NCI-H510A (cell line): Measurements from ENCODE around the gene SPECC1L.

Source experiments
- DNase-seq: peaks from one replicate; lab custom pipeline; 2025; lab: John Stamatoyannopoulos, UW

Gene SPECC1L

DNA sequence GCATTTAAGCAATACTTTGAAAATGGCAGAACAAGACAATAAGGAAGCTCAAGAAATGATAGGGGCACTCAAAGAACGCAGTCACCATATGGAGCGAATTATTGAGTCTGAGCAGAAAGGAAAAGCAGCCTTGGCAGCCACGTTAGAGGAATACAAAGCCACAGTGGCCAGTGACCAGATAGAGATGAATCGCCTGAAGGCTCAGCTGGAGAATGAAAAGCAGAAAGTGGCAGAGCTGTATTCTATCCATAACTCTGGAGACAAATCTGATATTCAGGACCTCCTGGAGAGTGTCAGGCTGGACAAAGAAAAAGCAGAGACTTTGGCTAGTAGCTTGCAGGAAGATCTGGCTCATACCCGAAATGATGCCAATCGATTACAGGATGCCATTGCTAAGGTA is 51.9 kb downstream of the SPECC1L start:
- DNase-seq = no peak

DNA sequence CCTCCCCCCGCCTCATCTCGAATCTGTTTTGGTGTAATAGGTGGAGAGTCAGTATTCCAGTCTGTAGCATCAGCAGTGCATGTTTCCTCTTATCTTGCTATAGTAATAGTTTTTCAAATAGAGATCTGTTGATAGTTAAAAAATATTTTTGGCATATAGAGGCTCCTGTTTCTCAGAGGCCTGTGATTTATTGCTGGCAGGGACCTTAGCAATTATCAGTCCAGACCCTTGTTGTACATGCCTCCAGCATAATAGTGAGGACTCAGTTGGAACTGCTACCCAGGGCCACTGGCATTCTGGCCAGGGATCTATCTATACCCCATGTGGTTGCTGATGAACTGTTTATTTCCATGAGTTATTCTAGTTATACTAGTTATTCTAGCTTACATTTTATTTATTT is 52.6 kb downstream of the SPECC1L start:
- no peak for DNase-seq

DNA sequence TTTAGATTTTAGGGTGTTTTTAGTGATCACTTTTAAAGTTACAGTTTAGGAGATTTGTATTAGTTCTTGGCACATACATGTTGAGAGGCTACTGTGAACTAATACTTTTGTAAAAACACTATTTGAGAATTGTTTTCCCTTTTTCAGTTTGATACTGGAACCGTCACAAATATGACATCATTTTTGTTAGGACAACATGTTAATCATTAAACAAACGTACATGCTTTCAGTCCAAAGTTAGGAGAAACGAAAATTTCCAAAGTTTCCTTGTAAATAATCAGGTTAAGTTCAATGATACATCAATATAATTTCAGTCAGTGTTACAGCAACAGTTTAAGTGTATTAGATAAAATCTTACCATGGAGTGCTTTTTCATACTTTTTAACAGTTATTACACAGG is 53.1 kb downstream of the SPECC1L start:
- no peak for DNase-seq

DNA sequence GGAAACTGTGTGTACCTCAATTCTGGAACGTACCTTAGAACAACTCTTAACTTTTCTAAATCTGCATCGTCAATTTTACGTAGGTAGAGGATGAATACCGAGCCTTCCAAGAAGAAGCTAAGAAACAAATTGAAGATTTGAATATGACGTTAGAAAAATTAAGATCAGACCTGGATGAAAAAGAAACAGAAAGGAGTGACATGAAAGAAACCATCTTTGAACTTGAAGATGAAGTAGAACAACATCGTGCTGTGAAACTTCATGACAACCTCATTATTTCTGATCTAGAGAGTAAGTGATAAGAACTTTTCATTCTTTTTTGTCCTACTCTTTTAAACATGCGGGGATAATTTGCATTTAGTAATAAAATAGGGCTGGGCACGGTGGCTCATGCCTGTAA is 53.5 kb downstream of the SPECC1L start:
- no peak for DNase-seq

DNA sequence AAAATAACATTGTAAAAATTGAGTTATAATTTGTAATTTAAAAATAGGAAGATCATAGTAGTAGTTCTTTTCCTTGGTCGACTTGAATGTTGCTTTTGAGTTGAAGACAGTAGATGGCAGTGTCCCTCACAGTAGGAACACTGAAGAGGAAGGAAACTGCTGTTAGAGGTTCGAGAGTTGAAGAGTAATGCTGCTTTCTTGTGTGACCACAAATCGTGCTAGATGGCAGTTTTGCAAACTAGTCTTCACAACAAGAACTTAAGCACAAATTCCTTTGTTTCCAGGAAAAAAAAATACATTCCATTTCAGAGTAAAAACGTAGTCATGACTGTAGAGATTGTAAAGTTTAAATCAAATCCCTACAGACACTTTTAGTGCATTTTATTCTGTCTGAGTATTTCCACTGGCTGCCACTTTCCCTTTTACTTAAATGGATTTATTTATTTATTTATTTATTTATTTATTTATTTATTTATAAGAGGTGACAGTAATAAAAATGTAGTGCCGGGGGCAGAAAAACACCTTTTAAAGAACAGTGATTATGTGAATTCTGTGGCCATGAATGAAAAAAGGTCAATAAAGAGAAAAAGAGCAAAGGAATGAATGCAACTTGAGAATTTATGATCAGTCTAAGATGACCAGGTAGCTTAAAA is 54.6 kb downstream of the SPECC1L start:
- DNase-seq = no peak

DNA sequence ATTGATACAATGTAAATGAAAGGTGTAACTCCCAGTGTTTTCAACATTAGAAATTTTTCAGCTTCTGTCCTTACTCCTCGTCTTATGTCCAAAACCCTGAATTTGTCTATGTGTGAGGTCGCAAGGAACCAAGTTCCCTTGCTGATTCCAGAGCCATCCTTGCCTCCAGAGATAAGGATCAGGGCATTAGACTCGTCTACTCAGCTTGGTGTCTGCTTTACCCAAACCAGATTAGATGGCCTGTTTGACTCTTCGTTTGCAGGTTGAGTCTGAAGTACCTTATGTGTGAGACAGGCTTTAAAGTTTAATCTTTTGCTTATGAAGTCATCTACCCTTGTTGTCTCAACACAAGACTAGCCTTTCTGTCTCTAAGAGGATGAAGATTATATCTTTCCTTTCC is 55.6 kb downstream of the SPECC1L start:
- no peak for DNase-seq

DNA sequence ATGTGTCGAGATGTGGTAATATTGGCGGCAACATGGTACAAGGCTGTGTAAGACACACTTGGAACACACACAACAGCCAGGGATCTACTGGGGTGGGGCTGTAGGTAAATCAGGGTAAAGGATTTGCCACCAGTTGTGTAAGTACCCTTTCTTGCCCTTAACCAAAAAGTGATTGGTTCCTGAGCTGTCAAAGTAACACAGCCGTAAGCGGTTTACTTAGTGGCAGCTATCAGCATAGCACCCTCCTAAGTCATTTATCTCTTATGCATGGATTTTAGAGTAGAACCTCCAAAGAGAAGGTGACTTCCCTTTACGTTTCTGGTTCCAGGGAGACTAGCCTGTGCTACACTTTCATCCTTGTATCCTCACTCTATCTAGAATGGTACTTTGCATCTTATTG is 57.2 kb downstream of the SPECC1L start:
- no peak for DNase-seq

DNA sequence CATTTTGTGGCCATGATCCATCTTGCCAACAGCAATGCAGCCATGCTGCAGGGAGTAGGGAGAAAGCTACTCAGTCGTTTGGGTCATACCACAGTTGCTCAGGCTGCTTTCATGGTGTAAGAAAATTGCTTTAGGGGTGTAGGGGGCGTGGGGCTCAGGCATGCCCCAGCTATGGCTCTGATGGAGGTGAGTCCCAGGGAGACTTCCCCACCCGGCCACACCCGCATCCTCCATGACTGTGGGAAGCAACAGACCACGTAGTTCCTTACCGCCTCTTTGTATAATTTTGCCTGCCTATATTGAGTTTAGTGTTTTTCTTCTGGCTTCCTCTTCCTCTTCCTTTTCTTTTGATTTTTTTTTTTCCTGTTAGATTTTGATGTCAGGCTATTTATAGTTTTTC is 58.8 kb downstream of the SPECC1L start:
- no peak for DNase-seq

DNA sequence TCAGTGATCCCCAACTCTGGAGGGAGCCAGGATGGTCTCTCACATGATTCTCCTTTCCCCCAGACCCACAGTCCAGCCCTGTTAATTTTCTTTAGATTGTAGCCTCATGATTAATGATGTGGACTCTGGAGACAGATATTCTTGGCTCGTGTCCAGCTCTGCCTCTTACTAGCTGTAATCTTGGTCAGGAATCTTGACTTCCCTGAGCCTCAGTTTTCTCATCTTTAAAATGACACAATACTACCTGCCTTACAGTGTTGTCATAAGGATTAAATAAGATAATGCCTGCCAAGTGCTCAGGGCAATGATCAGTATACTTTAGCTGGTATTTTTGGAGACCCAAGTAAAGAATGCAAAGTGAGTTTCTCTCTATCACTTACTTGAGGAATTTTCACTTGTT is 60.0 kb downstream of the SPECC1L start:
- no peak for DNase-seq

DNA sequence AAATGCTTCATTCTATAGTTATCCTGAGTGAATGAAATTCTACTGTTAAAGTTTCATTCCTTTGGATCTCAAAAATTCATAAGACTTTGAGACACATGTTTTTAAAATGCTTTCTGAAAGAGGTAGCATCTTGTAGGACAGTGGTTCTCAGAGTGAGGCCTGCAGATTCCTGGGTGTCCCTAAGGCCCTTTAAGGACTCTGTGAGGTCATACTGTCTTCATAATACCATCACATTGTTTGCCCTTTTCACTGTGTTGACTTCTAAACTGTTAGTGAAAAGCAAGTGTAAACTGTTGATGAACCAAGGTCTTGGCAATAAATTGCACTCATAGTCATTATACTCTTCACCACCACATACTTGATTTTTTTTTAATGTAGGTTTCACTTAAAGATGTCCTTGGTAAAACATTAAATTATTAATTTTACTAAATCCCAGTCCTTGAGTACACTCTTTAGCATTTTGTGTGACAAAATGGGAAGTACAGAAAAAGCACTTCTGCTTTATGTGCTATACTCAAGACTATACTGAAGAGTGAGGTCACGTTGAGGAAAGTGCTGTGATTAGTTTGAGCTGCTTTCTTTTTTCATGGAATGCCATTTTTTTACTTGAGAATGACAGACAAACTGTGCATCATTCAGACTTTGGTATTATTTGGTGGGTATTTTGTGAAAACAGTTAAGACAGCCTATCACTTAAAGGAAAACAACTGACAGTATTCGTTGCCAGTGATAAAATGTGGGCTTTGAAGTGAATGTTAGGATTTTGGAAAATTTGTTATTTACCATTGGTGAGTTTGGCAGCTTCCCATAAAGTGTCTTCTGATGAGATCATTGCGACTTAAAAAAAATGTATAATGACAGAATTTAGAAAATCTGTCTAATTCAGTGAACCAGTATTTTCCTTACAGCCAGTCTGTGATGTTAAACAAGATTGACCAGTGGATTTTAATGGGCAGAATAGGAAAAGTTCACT is 61.1 kb downstream of the SPECC1L start:
- no peak for DNase-seq

DNA sequence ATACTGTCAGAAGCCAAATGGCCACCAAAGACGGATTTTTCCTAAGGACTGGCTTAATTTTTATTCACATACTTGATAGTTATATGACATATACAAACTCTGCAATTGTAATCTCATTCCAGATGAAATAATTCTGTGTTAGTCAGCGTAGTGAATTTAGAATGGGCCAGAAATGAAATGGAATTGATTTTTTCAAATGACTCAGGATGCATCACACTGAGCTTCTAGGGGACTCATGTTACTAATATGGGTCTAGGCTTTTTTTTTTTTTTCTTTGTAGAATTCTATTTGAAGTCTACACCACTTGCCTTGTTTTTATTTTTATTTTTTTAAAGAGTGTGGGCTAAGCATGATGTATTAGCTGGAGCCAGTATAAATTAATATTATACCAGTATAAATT is 62.7 kb downstream of the SPECC1L start:
- DNase-seq = no peak

DNA sequence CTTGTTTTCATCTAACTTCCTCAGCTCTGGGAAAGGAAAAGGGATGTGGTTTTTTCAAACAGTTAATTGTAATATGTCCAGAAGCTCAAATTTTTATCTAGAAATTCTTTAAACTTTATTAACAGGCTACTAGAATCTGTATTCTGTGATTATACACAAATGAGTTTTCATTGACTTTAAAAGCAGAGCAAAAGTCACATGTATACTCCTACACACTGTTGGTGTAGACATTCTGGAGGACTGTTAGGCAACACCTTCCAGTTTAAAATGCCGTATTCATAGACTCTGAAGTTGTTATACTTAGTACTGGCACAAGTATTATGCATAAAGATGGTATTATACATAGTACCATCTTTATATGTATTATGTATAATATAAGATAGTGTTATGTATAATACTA is 64.9 kb downstream of the SPECC1L start:
- DNase-seq = no peak

DNA sequence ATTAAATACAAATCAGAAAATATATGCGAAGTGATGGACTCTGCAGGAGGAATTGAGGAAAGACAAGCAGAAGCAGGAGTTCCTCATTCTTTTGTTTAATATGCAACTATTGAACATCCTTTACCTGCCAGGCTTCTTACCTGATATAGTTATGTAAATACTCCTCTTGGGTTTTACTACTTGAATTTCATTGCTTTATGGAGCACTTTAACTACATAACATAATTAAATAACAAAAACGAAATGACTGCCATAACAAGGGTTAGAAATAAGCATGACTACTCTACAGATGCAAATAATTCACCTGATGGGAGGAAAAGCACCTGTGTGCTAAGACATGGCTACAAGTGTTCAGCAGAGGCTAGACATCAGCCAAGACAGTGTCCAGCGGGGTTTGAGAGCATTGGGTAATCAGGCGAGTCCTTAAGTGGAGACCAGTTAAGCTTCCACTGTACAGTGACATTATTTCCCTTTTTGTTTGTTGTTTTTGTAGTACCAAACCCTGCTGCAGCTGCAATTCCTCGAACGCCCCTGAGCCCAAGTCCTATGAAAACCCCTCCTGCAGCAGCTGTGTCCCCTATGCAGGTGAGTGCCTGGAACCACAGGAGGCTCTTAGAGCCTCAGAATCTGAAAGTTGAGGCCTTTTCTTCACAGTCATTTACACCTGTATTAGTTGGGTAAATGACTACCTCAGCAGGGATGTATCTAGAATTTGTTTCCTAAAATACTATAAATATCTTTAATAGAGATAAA is 67.4 kb downstream of the SPECC1L start:
- DNase-seq = no peak

DNA sequence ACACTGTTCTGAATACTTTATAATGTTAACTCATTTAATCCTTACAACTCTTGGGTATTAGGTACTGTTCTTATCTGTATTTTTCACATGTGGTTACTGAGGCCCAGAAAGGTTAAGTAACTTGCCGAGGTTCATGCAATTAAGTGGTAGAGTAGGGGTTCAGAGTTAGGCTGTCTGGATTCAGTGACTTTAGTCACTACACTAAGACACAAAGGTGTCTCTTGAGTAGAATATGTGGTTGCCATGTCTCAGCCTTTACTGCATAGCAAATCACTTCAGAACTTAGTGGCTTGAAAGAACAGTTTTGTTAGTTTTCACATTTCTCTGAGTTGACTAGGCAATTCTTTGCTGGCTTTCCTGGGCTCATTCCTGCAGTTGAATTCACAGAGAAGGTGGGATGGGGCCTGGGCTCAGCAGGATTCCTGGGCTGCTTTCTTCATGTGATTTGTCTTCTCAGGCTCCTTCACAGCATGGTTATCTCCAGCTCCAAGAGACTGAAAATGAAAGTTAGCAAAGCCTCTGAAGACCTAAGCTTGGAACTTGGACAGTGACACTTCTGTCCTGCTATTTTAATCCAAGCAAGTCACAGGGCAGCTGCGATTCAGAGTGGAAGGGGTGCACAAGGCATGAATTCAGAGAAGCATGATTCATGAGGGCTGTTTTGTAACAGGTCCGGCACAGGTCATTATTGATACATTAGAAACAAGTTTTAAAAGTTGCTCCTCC is 68.3 kb downstream of the SPECC1L start:
- no peak for DNase-seq

DNA sequence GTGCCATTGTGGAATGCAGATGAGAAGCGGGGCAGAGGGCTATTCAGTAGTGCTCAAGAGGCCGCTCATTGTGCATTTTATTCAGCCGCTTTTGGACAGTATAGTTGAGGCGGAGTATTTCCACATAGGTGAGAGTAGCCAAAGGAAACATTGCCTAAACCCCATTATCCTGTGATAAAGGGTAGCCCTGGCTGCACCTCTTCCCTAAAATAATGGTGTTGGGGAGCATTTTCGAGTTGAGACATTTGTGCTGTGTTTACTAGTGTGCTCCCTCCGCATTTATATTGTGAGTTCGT is 68.8 kb downstream of the SPECC1L start:
- DNase-seq = no peak

DNA sequence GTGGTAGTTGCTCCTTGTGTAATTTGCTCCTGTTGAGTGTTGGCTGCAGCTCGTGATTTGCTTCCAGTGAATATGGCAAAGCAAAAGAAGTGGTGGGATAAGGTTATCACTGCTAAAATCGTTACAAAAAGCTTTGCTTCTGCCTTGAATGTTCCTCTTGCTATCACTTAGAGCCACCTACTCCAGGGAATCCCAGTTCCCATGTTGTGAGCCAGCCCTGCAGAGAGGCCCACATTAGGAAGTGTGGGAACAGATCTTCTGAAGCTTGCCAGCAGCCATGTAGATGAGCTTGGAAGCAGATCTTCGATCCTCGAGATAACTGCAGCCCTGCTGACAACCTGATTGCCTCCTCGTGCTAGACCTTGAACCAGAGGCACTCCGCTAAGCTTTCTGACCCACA is 71.0 kb downstream of the SPECC1L start:
- DNase-seq = no peak

DNA sequence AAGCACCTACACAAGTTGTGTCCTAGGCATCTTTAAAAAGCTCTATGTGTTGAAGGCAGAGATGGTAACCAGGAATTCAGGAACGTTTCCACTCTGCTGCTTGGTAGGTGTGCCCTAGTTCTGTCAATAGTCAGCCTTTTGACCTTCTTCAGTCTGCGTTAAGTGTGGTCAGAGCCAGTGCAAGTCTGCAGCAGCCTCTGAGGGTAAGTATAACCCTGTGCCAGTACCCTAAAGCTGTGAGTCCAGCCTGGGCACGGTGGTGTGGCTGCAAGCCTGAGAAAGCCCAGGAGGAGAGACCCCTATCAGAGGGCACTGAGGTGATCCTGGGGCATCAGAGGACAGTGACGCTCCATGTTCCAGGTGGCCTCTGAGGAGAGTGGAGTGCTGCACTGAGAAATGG is 80.0 kb downstream of the SPECC1L start:
- no peak for DNase-seq

DNA sequence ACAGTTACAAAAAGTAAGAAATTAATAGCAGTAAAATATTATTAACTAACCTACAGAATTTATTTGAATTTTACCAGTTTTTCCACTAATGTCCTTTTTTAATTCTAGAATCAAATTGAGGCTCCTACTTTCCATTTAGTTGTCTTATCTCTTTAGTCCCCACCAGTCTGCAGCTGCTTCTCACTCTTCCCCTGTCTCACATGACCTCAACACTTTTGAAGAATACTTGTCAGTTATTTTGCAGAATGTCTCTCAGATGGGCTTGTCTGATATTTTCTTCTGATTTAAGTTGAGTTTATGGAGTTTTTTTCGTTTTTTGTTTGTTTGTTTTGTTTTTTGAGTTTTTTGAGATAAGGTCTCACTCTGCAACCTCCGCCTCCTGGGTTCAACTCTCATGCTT is 82.5 kb downstream of the SPECC1L start:
- DNase-seq = no peak

DNA sequence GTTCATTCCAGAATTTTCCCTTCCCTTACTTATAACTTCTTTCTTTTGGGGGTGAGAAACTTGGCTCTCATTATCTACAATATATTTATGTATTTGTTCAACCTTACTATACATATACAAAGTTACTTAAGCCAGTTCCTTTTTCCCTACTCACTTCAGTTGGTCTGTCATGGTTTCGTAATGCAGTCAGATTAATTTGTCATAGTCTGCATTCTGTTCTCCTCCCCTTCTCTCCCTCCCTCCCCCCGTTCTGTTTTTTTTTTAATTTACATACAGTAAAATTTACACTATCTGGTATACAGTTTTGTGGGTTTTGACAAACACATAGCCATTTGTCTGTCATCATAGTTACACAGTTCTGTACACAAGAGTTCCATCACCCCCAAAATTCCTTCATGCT is 84.9 kb downstream of the SPECC1L start:
- DNase-seq = no peak

DNA sequence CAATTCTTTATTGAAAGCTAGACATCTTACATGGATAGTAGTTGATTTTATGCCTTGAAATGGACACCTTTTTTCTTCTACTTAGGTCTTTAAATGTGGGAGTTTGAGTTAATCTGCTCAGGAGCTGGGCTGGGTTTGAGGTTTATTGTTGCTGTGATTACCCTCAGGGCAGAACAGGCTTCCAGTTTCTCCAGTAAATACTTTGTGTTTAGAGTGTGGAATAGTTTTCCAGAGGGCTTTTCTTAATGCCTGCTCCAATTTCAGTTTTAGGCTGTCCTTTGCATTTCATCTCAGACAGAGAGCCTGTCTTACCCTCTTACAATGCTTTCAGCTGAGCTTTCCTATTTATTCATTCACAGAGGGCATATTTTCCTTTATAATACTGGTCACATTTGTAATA is 86.9 kb downstream of the SPECC1L start:
- no peak for DNase-seq

DNA sequence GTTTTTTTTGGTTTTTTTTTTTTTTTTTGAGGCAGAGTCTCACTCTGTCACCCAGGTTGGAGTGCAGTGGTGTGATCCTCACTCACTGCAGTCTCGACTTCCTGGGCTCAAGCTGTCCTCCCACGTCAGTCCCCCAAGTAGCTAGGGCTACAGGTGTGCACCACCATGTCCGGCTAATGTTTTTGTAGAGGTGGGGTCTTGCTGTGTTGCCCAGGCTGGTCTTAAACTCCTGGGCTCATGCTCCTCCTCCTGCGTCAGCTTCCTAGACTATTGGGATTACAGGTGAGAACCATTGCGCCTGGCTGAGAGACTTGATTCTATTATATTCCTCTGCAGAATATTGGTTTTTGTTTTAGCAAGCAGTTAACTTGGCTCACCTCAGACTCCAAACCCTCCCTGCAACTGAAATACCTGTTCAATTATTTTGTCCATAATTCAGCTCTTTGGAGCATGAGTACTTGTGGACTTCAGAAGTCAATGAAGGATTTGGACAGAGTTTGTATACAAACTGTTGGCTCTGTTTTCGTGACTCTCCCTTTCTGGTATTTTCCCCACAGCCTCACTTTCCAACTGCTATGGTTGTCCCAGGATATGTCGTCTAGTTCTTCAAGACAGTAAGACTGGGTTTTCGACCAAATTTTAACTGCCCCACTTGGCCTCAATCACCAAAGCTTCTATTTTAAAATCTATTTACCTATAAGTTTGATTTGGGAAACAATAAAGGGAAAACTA is 87.6 kb downstream of the SPECC1L start:
- no peak for DNase-seq
